Omental fat pad (tissue), 4 donors: ENCODE results near the gene PRLHR. TPM values are rescaled to one million over a fixed set of nuclear protein-coding genes. Genes with fewer than 3 reads are reported as not detected.

Experiments used
- ATAC-seq: fragments of 150-250 bp; one replicate; pipeline ENCODE4 v1.9.1; 2016; ENCODE audit warnings: mild to moderate bottlenecking, moderate library complexity; ENCODE audit not compliant: low FRiP score
- DNase-seq: peaks from one replicate; pipeline ENCODE4 v3.0.0-alpha.2; 2019; ENCODE audit warnings: low spot score
- CTCF ChIP-seq, 3 donors: fragments of 450-650 bp; IDR thresholded peaks; one replicate each; pipeline ENCODE4 v1.5.1; 2016 to 2017; ENCODE audit warnings: antibody characterized with exemption in 3 of 3, mild to moderate bottlenecking in 3 of 3, moderate library complexity in 2 of 3
- total RNA-seq, 4 donors: library from RNA; depleted of rRNA; stranded (reverse); fragments of >200 nt; gene quantifications; one replicate each; pipeline ENCODE4 v1.1.0, GENCODE V29; 2016

PRLHR gene
- total RNA-seq, 4 donors from 2014 or later, result not detected

- no peak for TF ChIP-seq CTCF (IDR thresholded peaks at IDR 0.05)
- no peak for ATAC-seq
- DNase-seq, result no peak
These were observed 30.0 kb downstream of the PRLHR start for GRCh38 chr10:118565301-118566075.

GRCh38 chr10:118564652-118565051 lies 30.8 kb downstream of the PRLHR start:
- ATAC-seq, result no peak
- no peak for TF ChIP-seq CTCF (IDR thresholded peaks at IDR 0.05)
- DNase-seq, result no peak

- ATAC-seq (no peak), DNase-seq (no peak)
- TF ChIP-seq CTCF (IDR thresholded peaks at IDR 0.05), result no peak
These were observed 31.3 kb downstream of the PRLHR start for GRCh38 chr10:118564114-118564513.

GRCh38 chr10:118563373-118563890 lies 32.0 kb downstream of the PRLHR start:
- no peak for ATAC-seq
- DNase-seq, result no peak
- no peak for TF ChIP-seq CTCF (IDR thresholded peaks at IDR 0.05)

GRCh38 chr10:118562851-118563250 lies 32.6 kb downstream of the PRLHR start:
- ATAC-seq (no peak), DNase-seq (no peak)
- no peak for TF ChIP-seq CTCF (IDR thresholded peaks at IDR 0.05)

GRCh38 chr10:118557946-118558345 lies 37.5 kb downstream of the PRLHR start:
- no peak for TF ChIP-seq CTCF (IDR thresholded peaks at IDR 0.05)
- ATAC-seq (no peak), DNase-seq (no peak)

- DNase-seq, result no peak
- no peak for TF ChIP-seq CTCF (IDR thresholded peaks at IDR 0.05)
- ATAC-seq, result no peak
These were observed 43.8 kb downstream of the PRLHR start for GRCh38 chr10:118551535-118552100.
